GM21515 (cell line): ENCODE results near the gene NR6A1.

Source experiments
- ATAC-seq: cut with Tn5 transposase; IDR thresholded peaks from one replicate; pipeline ENCODE4 v1.9.1; 2021; ENCODE audit not compliant: unreplicated experiment

Gene NR6A1

DNA sequence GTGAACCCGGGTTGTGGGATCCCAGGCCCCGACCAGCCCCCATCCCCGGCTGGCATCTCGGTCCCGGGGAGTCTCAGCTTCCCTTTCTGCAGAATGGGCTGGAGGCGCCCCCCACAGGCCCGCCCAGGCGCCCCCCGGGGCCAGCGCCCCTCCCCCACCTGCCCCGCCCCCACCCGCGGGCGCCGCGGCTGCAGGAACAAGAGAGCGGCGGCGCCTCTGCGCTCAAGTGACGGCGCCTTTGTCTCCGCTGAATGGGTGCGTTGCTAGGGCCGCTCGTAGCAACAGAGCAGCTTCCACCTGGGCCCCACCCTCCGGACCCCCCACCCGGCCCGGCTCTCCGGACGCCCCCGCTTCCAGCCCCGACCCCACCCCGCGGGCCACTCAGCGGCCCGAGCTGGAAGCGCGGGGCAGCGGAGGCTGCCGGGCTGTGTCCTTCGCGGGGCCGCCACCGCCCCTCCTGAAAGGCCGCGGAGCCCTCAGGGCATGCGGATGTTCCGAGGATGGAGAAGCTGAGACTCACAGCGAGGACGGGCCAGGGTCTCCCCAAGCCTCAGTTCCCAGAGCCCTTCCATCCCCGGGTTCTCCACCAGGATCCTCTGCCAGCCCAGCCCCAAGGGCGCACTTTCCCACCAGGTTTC lies 293.3 kb downstream of the NR6A1 start:
- ATAC-seq = no peak

DNA sequence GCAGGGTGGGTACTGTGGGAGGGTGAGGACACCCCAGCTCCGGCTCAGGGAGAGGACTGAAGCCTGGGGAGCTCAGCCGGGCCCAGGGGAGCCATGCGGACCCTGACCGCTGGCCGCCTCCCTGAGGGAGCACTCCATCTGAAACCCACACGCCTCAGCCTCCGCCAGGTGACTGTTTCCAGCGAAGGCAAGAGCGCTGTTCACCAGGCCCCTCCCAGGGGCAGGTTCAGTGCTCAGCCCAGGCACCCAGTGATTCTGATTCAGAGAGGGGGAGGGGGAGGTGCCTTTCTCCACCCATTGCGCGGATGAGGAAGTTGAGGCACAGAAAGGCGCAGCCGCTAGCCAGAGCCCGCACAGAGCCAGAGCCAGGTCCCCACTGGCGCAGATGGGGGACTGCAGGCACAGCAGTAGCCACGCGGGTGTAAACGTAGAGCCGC lies 293.9 kb downstream of the NR6A1 start:
- no peak for ATAC-seq

- ATAC-seq = no peak
Measured at GRCh38 chr9:124475868-124476690, 295.0 kb downstream of the NR6A1 start.

GRCh38 chr9:124475158-124475867 lies 295.8 kb downstream of the NR6A1 start:
- no peak for ATAC-seq

DNA sequence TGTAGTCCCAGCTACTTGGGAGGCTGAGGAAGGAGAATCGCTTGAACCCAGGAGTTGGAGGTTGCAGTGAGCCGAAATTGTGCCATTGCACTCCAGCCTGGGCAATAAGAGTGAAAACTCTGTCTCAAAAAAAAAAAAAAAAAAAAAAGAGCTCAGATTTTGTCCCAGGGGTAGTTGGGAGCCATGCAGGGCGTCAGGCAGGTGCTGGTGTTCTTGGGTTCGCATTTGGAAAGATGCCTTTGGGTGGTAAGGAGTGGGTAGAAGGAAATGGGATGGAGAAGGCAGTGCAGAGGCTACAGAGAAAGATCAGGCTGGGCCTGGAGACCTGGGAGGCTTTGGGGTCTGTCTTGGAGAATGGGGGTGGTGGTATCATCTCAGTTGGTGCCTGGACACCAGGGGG lies 297.0 kb downstream of the NR6A1 start:
- no peak for ATAC-seq

GRCh38 chr9:124473310-124473709 lies 297.8 kb downstream of the NR6A1 start:
- ATAC-seq = no peak

- ATAC-seq = no peak
Measured at GRCh38 chr9:124472770-124473169, 298.3 kb downstream of the NR6A1 start.

DNA sequence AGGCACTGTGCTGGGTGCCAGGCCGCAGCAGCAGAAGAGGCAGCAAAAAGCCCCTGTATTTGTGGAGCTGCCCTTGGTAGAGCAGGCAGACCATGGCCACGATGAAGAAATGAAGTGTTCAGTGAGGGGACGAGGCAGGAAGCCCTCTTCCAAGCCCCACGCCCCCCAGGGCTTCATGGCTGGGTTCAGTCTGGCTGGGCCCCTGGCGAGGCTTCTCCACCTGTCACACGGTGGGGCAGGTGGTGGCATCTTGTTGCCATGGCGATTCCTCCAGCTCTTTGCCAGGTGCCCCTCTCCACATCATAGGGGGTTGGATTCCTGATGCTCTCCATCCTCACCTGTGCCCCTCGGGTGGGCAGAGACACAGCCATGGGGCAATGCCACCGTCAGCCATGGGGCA lies 299.4 kb downstream of the NR6A1 start:
- ATAC-seq = no peak

GRCh38 chr9:124470726-124471125 lies 300.4 kb downstream of the NR6A1 start:
- ATAC-seq = no peak

DNA sequence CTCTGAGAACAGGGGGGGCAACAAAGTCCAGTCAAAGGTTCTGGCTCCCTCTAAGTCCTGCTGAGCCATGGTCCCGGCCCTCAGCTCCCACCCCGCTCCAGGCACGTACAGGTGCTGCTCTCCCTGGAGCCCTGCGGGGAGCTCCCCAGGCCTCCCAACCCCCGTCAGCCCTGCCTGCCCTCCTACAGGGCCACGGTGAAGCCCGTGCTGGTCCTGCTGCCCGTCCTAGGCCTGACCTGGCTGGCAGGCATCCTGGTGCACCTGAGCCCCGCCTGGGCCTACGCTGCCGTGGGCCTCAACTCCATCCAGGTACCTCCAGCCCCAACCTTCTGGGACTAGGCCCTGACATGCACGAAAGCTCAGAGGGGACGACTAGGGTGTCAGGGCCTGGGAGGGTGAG lies 300.8 kb downstream of the NR6A1 start:
- no peak for ATAC-seq

DNA sequence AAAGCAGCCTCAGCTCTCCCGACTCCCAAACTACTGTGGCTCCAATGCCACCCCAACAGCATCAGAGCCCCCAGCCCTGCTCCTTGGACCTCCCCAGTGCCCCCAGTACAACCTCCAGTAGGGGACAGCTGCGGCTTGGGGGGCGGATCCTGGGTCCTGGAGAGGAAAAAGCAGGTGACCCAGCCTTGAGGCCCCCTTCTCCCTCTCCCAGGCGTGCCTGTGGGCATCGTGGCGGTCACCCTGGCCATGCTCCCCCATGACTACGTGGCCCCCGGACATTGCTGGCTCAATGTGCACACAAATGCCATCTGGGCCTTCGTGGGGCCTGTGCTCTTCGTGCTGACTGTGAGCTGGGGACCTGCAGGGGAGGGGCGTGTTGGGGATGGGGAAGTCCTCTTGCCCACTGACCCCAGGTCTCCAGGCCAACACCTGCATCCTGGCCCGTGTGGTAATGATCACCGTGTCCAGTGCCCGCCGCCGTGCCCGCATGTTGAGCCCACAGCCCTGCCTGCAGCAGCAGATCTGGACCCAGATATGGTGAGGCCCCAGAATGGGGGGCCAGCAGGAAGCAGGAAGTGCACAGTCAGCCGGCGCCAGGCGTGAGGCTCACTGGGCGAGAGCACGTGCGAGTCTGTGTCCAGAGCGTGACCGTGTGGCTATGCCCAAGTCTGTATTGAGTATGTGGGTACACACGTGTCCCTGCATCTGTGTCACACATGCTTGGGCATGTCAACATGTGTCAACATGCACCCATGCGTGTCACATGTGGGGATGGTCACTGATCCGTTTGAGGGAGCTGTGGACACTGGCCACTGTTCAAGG lies 301.9 kb downstream of the NR6A1 start:
- no peak for ATAC-seq

GRCh38 chr9:124468061-124468740 lies 302.9 kb downstream of the NR6A1 start:
- no peak for ATAC-seq

DNA sequence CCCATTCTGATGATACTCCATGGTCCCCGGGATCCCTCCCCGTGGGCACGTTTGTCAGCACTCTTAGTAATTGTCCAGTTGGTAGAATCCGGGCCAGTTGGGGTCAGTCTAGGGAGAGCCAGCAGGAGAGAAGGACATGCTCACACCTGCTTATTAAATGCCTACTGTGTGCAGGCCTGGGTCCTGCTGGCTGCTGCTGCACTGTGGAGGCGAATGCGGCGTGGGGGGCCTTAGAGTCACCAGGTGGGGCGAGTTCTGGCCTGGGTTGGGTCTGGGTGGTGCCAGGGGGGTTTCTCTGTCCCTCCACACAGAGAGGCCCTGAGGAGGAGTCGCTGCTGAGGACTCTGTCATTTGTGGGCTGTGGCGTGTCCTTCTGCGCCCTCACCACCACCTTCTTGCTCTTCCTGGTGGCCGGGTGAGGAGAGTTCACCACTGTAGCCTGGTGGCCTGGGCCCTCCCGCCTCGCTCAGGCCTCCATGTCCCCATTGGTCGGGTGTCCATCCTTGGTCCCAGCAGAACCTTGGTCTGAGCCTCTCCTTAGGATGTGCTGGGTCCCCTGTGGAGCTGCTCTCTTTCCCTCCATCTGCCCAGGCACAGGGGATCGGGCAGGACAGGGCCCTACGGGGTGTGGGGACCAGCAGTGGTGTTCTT lies 303.6 kb downstream of the NR6A1 start:
- no peak for ATAC-seq
